Neural cell (in vitro differentiated cells): ENCODE measurements around the gene TRPM7. TPM values are rescaled to one million over a fixed set of nuclear protein-coding genes. Genes with fewer than 3 reads are reported as not detected.

Experiments
- H2AFZ ChIP-seq: fragments of 200-600, 300-800 bp; sonication (generic), shearing (Covaris generic); 2 replicates; pipeline ENCODE4 v1.6.0; 2014; ENCODE audit warnings: low read depth, mild to moderate bottlenecking, antibody characterized with exemption, low read length, moderate library complexity
- H3F3A ChIP-seq: fragments of 200-600 bp; shearing (Covaris generic); 2 replicates; pipeline ENCODE4 v1.6.1; 2016; ENCODE audit warnings: mild to moderate bottlenecking, moderate library complexity, mixed read lengths, antibody characterized with exemption, low read length; ENCODE audit not compliant: insufficient read depth, poor library complexity, severe bottlenecking
- H3K27ac ChIP-seq: fragments of 200-600, 300-800 bp; sonication (generic), shearing (Covaris generic); 2 replicates; pipeline ENCODE4 v1.5.1; 2014; ENCODE audit warnings: mild to moderate bottlenecking, low read length, moderate library complexity
- H3K27me3 ChIP-seq: fragments of 300-800, 200-600 bp; sonication (generic), shearing (Covaris generic); 2 replicates; pipeline ENCODE4 v1.6.0; 2014; ENCODE audit warnings: mild to moderate bottlenecking, low read depth, low read length, moderate library complexity; ENCODE audit not compliant: insufficient read depth
- H3K36me3 ChIP-seq: fragments of 300-800, 200-600 bp; sonication (generic), shearing (Covaris generic); 2 replicates; pipeline ENCODE4 v1.5.1; 2014; ENCODE audit warnings: mild to moderate bottlenecking, antibody characterized with exemption, low read length, moderate library complexity; ENCODE audit not compliant: insufficient read depth
- H3K4me2 ChIP-seq: fragments of 300-800, 200-600 bp; sonication (generic), shearing (Covaris generic); 2 replicates; pipeline ENCODE4 v1.6.0; 2014; ENCODE audit warnings: mild to moderate bottlenecking, low read length
- H3K4me3 ChIP-seq: fragments of 300-800, 200-600 bp; sonication (generic), shearing (Covaris generic); 2 replicates; pipeline ENCODE4 v1.5.1; 2014; ENCODE audit warnings: mild to moderate bottlenecking, low read length, moderate library complexity
- H3K79me2 ChIP-seq: fragments of 200-600 bp; shearing (Covaris generic); replicated peaks from 2 replicates; pipeline ENCODE4 v1.6.0; 2014; ENCODE audit warnings: mild to moderate bottlenecking, low read length, moderate library complexity; ENCODE audit not compliant: insufficient read depth
- H3K9ac ChIP-seq: fragments of 300-800, 200-600 bp; sonication (generic), shearing (Covaris generic); 2 replicates; pipeline ENCODE4 v1.6.1; 2016; ENCODE audit warnings: mild to moderate bottlenecking, low read length, mixed read lengths
- H3K9me2 ChIP-seq: fragments of 200-600 bp; shearing (Covaris generic); 2 replicates; pipeline ENCODE4 v1.6.1; 2016; ENCODE audit warnings: mild to moderate bottlenecking, low read length, mixed read lengths; ENCODE audit not compliant: insufficient read depth
- H3K9me3 ChIP-seq: fragments of 200-600, 300-800 bp; sonication (generic), shearing (Covaris generic); 2 replicates; pipeline ENCODE4 v1.6.1; 2016; ENCODE audit warnings: mild to moderate bottlenecking, mixed run types, low read length, moderate library complexity, mixed read lengths
- H4K20me1 ChIP-seq: fragments of 200-600 bp; shearing (Covaris generic); 2 replicates; pipeline ENCODE4 v1.6.1; 2016; ENCODE audit warnings: mild to moderate bottlenecking, mixed run types; ENCODE audit not compliant: insufficient read depth
- EP300 ChIP-seq: fragments of 450-650 bp; conservative IDR thresholded peaks from 2 replicates; pipeline ENCODE4 v1.6.1; 2014; ENCODE audit warnings: antibody characterized with exemption, mild to moderate bottlenecking, moderate library complexity; ENCODE audit not compliant: poor library complexity, severe bottlenecking
- EZH2 ChIP-seq: fragments of 200-600, 300-800 bp; shearing (Covaris generic), sonication (generic); IDR thresholded peaks from 2 replicates; pipeline ENCODE4 v1.6.1; 2014; ENCODE audit warnings: antibody characterized with exemption, low read length, borderline replicate concordance, mild to moderate bottlenecking; ENCODE audit not compliant: insufficient read depth, poor library complexity, severe bottlenecking
- MXI1 ChIP-seq: fragments of 450-650 bp; conservative IDR thresholded peaks from 2 replicates; pipeline ENCODE4 v1.6.1; 2014; ENCODE audit warnings: antibody characterized with exemption, mild to moderate bottlenecking; ENCODE audit not compliant: poor library complexity, severe bottlenecking
- POLR2AphosphoS5 ChIP-seq: IDR thresholded peaks from 2 replicates; pipeline ENCODE4 v1.6.1; 2012
- RAD21 ChIP-seq: fragments of 450-650 bp; conservative IDR thresholded peaks from 2 replicates; pipeline ENCODE4 v1.6.1; 2014; ENCODE audit warnings: antibody characterized with exemption, mild to moderate bottlenecking, moderate library complexity
- SMC3 ChIP-seq: fragments of 450-650 bp; conservative IDR thresholded peaks from 2 replicates; pipeline ENCODE4 v1.6.1; 2014; ENCODE audit warnings: antibody characterized with exemption, mild to moderate bottlenecking, moderate library complexity; ENCODE audit not compliant: poor library complexity
- TAF1 ChIP-seq: IDR thresholded peaks from 2 replicates; pipeline ENCODE4 v1.6.1; 2012; ENCODE audit warnings: low read depth
- polyA plus RNA-seq: library from polyadenylated mRNA; depleted of rRNA; stranded (reverse); fragments of >200 nt; gene quantifications from 2 replicates; pipeline ENCODE4 v1.2.3, GENCODE V29; 2014
- TF ChIP-seq, protein P1 (sequence below): IDR thresholded peaks from 2 replicates; pipeline ENCODE4 v1.6.1; 2012; ENCODE audit warnings: borderline replicate concordance

The TRPM7 gene
- polyA plus RNA-seq, 1 donor from 2014 or later = 30.7 TPM

GRCh38 chr15:50593761-50594160 is 92.8 kb downstream of the TRPM7 start:
- Histone ChIP-seq H3K9me3 (no peaks in the 10 kb centered on the region), H3K4me2 (no peak overlapping the region), H3K27ac (no peak overlapping the region), H3K4me3 (no peak overlapping the region), H3K79me2 (no peaks in the 10 kb centered on the region), H4K20me1 (no peaks in the 10 kb centered on the region), H3K9me2 (no peaks in the 10 kb centered on the region), H3K9ac (no peak overlapping the region), H3K36me3 (no peaks in the 10 kb centered on the region), H2AFZ (no peak overlapping the region), H3K27me3 (no peaks in the 10 kb centered on the region), H3F3A (no peaks in the 10 kb centered on the region)
- no peak for TF ChIP-seq EZH2

DNA sequence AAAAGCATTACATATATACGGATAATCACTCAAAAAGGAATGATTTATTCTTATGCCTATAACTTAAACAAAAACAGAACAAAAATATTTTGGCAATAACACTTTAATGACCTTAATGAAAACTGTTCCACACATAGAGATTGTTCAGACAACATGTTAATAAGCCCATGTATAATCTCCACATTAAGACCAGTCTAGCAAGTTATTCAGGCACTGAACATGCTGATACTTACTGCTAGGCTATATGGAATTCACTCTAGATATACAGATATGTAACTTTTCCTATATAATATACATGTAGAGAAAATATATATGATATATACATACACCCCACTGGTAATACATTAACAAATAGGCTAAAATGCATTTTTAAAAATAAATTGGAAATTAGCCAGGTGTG is 96.3 kb downstream of the TRPM7 start:
- no peaks in the 10 kb centered on the region for H3K27me3 ChIP-seq
- no peak overlapping the region for H2AFZ ChIP-seq
- no peak overlapping the region for H3K4me3 ChIP-seq
- H3K9me2 ChIP-seq = no peaks in the 10 kb centered on the region
- H3K9me3 ChIP-seq = no peaks in the 10 kb centered on the region
- H3F3A ChIP-seq = no peaks in the 10 kb centered on the region
- H4K20me1 ChIP-seq = no peaks in the 10 kb centered on the region
- TF ChIP-seq EP300 (no peak), MXI1 (no peak), EZH2 (no peak), POLR2AphosphoS5 (no peak), TAF1 (no peak), SMC3 (no peak), RAD21 (no peak)
- no peak overlapping the region for H3K4me2 ChIP-seq
- H3K36me3 ChIP-seq = no peaks in the 10 kb centered on the region
- H3K27ac ChIP-seq = no peak overlapping the region
- H3K79me2 ChIP-seq = no peaks in the 10 kb centered on the region
- H3K9ac ChIP-seq = no peak overlapping the region

- peaks cover 3% of the 10 kb centered on the region for H3K36me3 ChIP-seq
Measured at GRCh38 chr15:50577492-50577891, 109.1 kb downstream of the TRPM7 start.

More at GRCh38 chr15:50577492-50577891, 109.1 kb downstream of the TRPM7 start:
- TF ChIP-seq SMC3 = no peak
- no peak for TF ChIP-seq MXI1
- TF ChIP-seq EZH2 = no peak
- TF ChIP-seq TAF1 = no peak
- TF ChIP-seq, protein P1, sequence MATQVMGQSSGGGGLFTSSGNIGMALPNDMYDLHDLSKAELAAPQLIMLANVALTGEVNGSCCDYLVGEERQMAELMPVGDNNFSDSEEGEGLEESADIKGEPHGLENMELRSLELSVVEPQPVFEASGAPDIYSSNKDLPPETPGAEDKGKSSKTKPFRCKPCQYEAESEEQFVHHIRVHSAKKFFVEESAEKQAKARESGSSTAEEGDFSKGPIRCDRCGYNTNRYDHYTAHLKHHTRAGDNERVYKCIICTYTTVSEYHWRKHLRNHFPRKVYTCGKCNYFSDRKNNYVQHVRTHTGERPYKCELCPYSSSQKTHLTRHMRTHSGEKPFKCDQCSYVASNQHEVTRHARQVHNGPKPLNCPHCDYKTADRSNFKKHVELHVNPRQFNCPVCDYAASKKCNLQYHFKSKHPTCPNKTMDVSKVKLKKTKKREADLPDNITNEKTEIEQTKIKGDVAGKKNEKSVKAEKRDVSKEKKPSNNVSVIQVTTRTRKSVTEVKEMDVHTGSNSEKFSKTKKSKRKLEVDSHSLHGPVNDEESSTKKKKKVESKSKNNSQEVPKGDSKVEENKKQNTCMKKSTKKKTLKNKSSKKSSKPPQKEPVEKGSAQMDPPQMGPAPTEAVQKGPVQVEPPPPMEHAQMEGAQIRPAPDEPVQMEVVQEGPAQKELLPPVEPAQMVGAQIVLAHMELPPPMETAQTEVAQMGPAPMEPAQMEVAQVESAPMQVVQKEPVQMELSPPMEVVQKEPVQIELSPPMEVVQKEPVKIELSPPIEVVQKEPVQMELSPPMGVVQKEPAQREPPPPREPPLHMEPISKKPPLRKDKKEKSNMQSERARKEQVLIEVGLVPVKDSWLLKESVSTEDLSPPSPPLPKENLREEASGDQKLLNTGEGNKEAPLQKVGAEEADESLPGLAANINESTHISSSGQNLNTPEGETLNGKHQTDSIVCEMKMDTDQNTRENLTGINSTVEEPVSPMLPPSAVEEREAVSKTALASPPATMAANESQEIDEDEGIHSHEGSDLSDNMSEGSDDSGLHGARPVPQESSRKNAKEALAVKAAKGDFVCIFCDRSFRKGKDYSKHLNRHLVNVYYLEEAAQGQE = no peak
- no peak for TF ChIP-seq RAD21
- no peaks in the 10 kb centered on the region for H3F3A ChIP-seq
- no peaks in the 10 kb centered on the region for H3K9me2 ChIP-seq
- H3K9ac ChIP-seq = no peak overlapping the region
- H3K9me3 ChIP-seq = no peaks in the 10 kb centered on the region
- no peak overlapping the region for H3K27ac ChIP-seq
- no peak overlapping the region for H3K4me3 ChIP-seq
- no peaks in the 10 kb centered on the region for H4K20me1 ChIP-seq
- no peak overlapping the region for H2AFZ ChIP-seq
- no peaks in the 10 kb centered on the region for H3K27me3 ChIP-seq
- no peaks in the 10 kb centered on the region for H3K79me2 ChIP-seq
- no peak overlapping the region for H3K4me2 ChIP-seq
